ENCODE results near the gene MAGED2.

- no peak for TF ChIP-seq EZH2 (IDR thresholded peaks at IDR 0.05; ENCODE audit: insufficient read depth, poor library complexity, severe bottlenecking)
- TF ChIP-seq EZH2phosphoT487 (IDR thresholded peaks at IDR 0.05; ENCODE audit: insufficient read depth, low read depth): no peak
These were observed 10.7 kb downstream of the MAGED2 start for GRCh38 chrX:54818221-54818620.

Data from GM23248 (cell line).